Right atrium auricular region (tissue), 2 donors: ENCODE results near the gene H2BK1. TPM values are rescaled to one million over a fixed set of nuclear protein-coding genes. Genes with fewer than 3 reads are reported as not detected.

Source experiments
- DNase-seq: peaks from one replicate; pipeline ENCODE4 v3.0.0-alpha.2; 2019; ENCODE audit warnings: low spot score
- H3K27ac ChIP-seq, 2 donors: fragments of 200-600 bp; sonication (generic); 1 replicate in 1 of 2; 2 replicates in 1 of 2; pipeline ENCODE4 v1.5.1; 2016 to 2019
- H3K27me3 ChIP-seq, 2 donors: fragments of 200-600 bp; sonication (generic); one replicate each; pipeline versions ENCODE4 v1.5.1 to v1.6.0; 2017 to 2019
- H3K36me3 ChIP-seq: fragments of 200-600 bp; sonication (generic); one replicate; pipeline ENCODE4 v1.5.1; 2016
- H3K4me1 ChIP-seq, 2 donors: fragments of 200-600 bp; sonication (generic); one replicate each; pipeline versions ENCODE4 v1.5.1 to v1.6.0; 2017 to 2019
- H3K4me3 ChIP-seq, 2 donors: fragments of 200-600 bp; sonication (generic); 1 replicate in 1 of 2; 2 replicates in 1 of 2; pipeline ENCODE4 v1.5.1; 2017 to 2019; ENCODE audit warnings: mild to moderate bottlenecking in 1 of 2, moderate library complexity in 1 of 2
- H3K9me3 ChIP-seq, 2 donors: fragments of 200-600 bp; sonication (generic); one replicate each; pipeline ENCODE4 v1.5.1; 2019
- CTCF ChIP-seq, 2 donors: fragments of 200-600 bp; sonication (generic); IDR thresholded peaks; one replicate each; pipeline ENCODE4 v1.5.1; 2019; ENCODE audit warnings: antibody characterized with exemption in 2 of 2
- total RNA-seq, 2 donors: library from RNA; depleted of rRNA; stranded (reverse); fragments of >200 nt; gene quantifications; one replicate each; pipeline ENCODE4 v1.1.0, GENCODE V29; 2016

H2BK1 gene
- total RNA-seq, 2 donors from 2014 or later: not detected

DNA sequence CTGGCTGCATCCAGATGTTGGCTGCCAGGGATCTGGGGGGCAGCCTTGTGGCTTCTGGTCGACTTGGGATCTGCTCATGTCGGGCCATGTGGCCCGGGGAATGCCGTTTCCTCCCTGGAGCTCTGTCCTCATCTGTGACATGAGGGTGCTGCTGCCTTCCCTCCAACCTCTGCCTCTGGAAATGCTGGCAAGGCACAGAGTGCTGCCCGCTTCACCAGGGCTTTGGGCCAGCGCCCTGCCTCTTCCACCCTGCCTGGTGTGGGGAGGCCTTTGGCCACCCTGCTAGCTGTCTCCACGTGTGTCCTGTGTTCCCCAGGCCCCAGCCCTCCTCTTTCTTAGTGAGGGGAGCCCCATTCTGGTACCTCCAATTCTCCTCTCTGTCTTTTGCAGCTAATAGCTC is 44.0 kb upstream of the H2BK1 start:
- Histone ChIP-seq H3K36me3 (no peaks in the 10 kb centered on the region), H3K4me3 (no peak overlapping the region), H3K4me1 (peaks cover 0 to 54% of the 10 kb centered on the region in 2 donors), H3K9me3 (no peaks in the 10 kb centered on the region), H3K27me3 (no peaks in the 10 kb centered on the region), H3K27ac (peak overlapping the region; percentile 19 to 35)
- no peak for DNase-seq
- no peak for TF ChIP-seq CTCF (IDR thresholded peaks at IDR 0.05)

DNA sequence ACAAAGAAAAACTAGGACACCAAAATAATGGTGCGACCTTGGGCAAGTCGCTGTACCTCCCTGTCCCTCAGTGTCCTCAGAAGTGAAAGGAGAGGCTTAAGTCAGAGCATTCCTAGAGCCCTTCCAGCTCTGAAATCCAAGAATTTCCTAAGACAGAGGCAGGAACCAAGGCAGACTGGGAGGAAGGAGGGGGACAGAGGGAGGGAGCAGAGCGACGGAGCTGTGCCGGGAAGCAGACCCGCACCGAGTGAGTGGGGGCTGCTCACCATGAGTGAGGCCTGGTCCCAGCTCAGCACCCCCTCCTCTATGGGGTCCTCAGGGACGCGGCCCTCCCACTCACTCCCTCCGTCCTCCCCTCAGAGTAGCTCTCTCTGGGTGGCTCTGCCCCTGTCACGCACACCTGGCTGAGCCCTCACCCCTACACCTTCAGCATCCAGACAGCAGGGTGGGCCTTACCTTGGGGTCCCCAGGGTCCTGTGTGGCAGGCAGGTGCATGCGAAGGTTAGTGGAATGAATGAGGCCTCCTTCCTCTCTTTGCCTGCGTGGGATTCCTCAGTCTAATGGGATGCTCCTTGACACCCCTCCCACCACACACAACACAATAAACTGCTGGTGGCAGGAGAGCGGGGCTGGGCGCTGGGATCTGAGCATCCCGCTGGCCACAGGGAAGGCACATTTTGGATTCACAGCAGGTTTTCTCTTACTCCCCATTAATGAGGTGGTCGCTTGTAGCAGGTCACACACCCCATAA is 42.8 kb upstream of the H2BK1 start:
- Histone ChIP-seq H3K9me3 (no peaks in the 10 kb centered on the region), H3K4me3 (peak overlapping the region in 1 of 2 donors; percentile 69), H3K27ac (peak overlapping the region; percentile 89 to 97), H3K4me1 (peaks cover 0 to 56% of the 10 kb centered on the region in 2 donors), H3K36me3 (no peaks in the 10 kb centered on the region), H3K27me3 (no peaks in the 10 kb centered on the region)
- no peak for TF ChIP-seq CTCF (IDR thresholded peaks at IDR 0.05)
- no peak for DNase-seq

DNA sequence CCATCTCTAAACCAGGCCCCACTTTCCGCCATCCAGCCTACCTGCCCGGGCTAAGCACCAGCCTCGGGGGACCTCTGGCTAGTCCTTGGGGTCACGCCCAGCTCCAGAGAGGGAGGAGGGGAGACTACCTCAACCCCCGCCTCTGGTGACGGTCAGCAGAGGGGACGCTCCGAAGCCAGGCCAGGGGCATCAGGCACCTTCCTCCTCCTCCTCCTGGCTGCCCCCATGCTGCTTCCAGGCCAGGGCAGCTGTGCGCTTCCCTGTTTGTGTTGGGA is 42.2 kb upstream of the H2BK1 start:
- H3K27me3 ChIP-seq: no peaks in the 10 kb centered on the region
- H3K4me1 ChIP-seq: peaks cover 0 to 62% of the 10 kb centered on the region in 2 donors
- H3K27ac ChIP-seq: peak overlapping the region; percentile 89 to 97
- no peaks in the 10 kb centered on the region for H3K36me3 ChIP-seq
- no peak for DNase-seq
- TF ChIP-seq CTCF (IDR thresholded peaks at IDR 0.05): no peak
- H3K9me3 ChIP-seq: no peaks in the 10 kb centered on the region
- peak overlapping the region; percentile 55 to 69 for H3K4me3 ChIP-seq

DNA sequence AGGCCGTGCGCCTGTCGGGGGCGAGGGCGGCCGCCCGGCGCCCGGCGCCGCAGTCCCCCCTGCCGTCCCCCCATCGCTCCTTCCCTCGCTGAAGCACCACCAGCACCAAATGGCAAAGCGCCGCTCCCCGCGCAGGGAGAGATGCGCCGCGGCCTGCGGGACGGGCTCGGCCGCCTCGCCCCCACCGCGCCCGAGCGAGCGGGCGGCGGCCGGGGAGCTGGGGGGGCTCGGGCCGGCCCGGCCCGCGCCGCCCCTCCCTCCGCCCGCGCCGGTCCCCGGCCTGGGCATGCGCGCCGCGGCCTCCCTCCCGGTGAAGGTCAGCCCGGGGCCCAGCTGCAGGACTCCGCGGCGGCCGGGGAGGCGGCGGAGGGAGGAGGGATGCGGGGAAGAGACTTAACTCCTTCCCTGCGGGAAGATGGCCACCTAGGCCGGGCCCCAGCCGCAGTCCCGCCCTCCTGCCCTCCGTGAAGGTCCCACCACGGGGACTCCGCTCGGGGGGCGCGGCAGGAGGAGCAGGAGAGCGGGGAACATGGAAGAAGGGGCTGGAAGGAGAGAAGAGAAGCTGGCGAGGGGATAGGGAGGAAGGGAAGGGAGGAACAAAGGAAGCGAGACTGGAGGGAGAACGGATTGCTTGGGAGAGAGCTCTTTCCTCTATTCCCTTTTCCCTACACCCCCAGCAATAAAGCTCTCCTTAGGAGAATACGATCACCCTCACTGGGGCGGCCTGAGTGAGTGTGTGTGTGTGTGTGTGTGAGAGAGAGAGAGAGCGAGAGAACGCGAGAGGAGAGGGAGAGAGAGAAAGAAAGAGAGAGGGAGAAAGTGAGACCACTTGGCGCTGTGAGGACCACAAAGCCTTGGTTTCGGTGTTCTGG is 41.6 kb upstream of the H2BK1 start:
- Histone ChIP-seq H3K4me1 (peaks cover 0 to 68% of the 10 kb centered on the region in 2 donors), H3K27ac (peak overlapping the region; percentile 89 to 97), H3K27me3 (no peaks in the 10 kb centered on the region), H3K4me3 (peak overlapping the region; percentile 55 to 69), H3K9me3 (no peaks in the 10 kb centered on the region), H3K36me3 (no peaks in the 10 kb centered on the region)
- peak in 1 of 2 donors; percentile 5 for TF ChIP-seq CTCF (IDR thresholded peaks at IDR 0.05)
- no peak for DNase-seq

- Histone ChIP-seq H3K4me1 (peaks cover 0 to 74% of the 10 kb centered on the region in 2 donors), H3K4me3 (peak overlapping the region; percentile 55 to 69), H3K27ac (peak overlapping the region; percentile 89 to 97), H3K36me3 (no peaks in the 10 kb centered on the region), H3K27me3 (no peaks in the 10 kb centered on the region), H3K9me3 (no peaks in the 10 kb centered on the region)
- peak in 1 of 2 donors; percentile 13 for TF ChIP-seq CTCF (IDR thresholded peaks at IDR 0.05)
- no peak for DNase-seq
These were observed 41.0 kb upstream of the H2BK1 start for GRCh38 chr7:151251328-151251688.
